ENCODE measurements around the gene STARD9. TPM values are rescaled to one million over a fixed set of nuclear protein-coding genes. Genes with fewer than 3 reads are reported as not detected.

STARD9 gene
- total and polyA plus RNA-seq, 2 donors from 2014 or later, result 1.1 to 7.2 TPM

GRCh38 chr15:42687740-42688139, 112.3 kb downstream of the STARD9 start:
- Histone ChIP-seq H3K4me3 (ENCODE audit: low read length in 3 of 3) (no peak overlapping the region), H3K27me3 (ENCODE audit: control insufficient read depth, insufficient read depth, low read length) (no peaks in the 10 kb centered on the region), H3K9ac (ENCODE audit: low read length in 3 of 3) (no peak overlapping the region), H3K36me3 (ENCODE audit: control insufficient read depth in 2 of 3, insufficient read depth in 3 of 3, low read length in 3 of 3) (peaks cover 0 to 4% (median 0%) of the 10 kb centered on the region in 3 donors), H3K4me1 (ENCODE audit: control insufficient read depth in 2 of 3, insufficient read depth in 2 of 3, low read depth in 1 of 3, low read length in 3 of 3) (no peaks in the 10 kb centered on the region), H3K9me3 (ENCODE audit: control insufficient read depth in 2 of 3, insufficient read depth in 1 of 3, low read length in 3 of 3) (no peaks in the 10 kb centered on the region), H3K27ac (ENCODE audit: low read depth in 2 of 2, low read length in 2 of 2) (no peak overlapping the region)
- no peak for TF ChIP-seq CTCF (IDR thresholded peaks at IDR 0.05; ENCODE audit: borderline replicate concordance, extremely low read depth, insufficient read depth)
- DNase-seq, result no peak
- intact Hi-C loops (cut with DNase I), result no loop called here
- FAIRE-seq, result no peak

GRCh38 chr15:42688301-42688700, 112.9 kb downstream of the STARD9 start:
- H3K36me3 ChIP-seq (ENCODE audit: control insufficient read depth in 2 of 3, insufficient read depth in 3 of 3, low read length in 3 of 3), result peaks cover 0 to 4% (median 0%) of the 10 kb centered on the region in 3 donors
- no peak for TF ChIP-seq CTCF (IDR thresholded peaks at IDR 0.05; ENCODE audit: borderline replicate concordance, extremely low read depth, insufficient read depth)

GRCh38 chr15:42691308-42691707, 115.9 kb downstream of the STARD9 start:
- Histone ChIP-seq H3K36me3 (ENCODE audit: control insufficient read depth in 2 of 3, insufficient read depth in 3 of 3, low read length in 3 of 3) (peaks cover 0 to 4% (median 0%) of the 10 kb centered on the region in 3 donors), H3K27ac (ENCODE audit: low read depth in 2 of 2, low read length in 2 of 2) (no peak overlapping the region), H3K9me3 (ENCODE audit: control insufficient read depth in 2 of 3, insufficient read depth in 1 of 3, low read length in 3 of 3) (no peaks in the 10 kb centered on the region), H3K9ac (ENCODE audit: low read length in 3 of 3) (no peak overlapping the region), H3K4me3 (ENCODE audit: low read length in 3 of 3) (no peak overlapping the region), H3K27me3 (ENCODE audit: control insufficient read depth, insufficient read depth, low read length) (no peaks in the 10 kb centered on the region), H3K4me1 (ENCODE audit: control insufficient read depth in 2 of 3, insufficient read depth in 2 of 3, low read depth in 1 of 3, low read length in 3 of 3) (no peaks in the 10 kb centered on the region)
- intact Hi-C loops (cut with DNase I), result no loop called here
- no peak for DNase-seq
- no peak for TF ChIP-seq CTCF (IDR thresholded peaks at IDR 0.05; ENCODE audit: borderline replicate concordance, extremely low read depth, insufficient read depth)
- no peak for FAIRE-seq

More at GRCh38 chr15:42688301-42688700, 112.9 kb downstream of the STARD9 start:
- DNase-seq, result no peak
- H3K27me3 ChIP-seq (ENCODE audit: control insufficient read depth, insufficient read depth, low read length), result no peaks in the 10 kb centered on the region
- H3K9me3 ChIP-seq (ENCODE audit: control insufficient read depth in 2 of 3, insufficient read depth in 1 of 3, low read length in 3 of 3), result no peaks in the 10 kb centered on the region
- H3K4me3 ChIP-seq (ENCODE audit: low read length in 3 of 3), result no peak overlapping the region
- H3K4me1 ChIP-seq (ENCODE audit: control insufficient read depth in 2 of 3, insufficient read depth in 2 of 3, low read depth in 1 of 3, low read length in 3 of 3), result no peaks in the 10 kb centered on the region
- H3K9ac ChIP-seq (ENCODE audit: low read length in 3 of 3), result no peak overlapping the region
- no peak for FAIRE-seq
- no peak overlapping the region for H3K27ac ChIP-seq (ENCODE audit: low read depth in 2 of 2, low read length in 2 of 2)
- intact Hi-C loops (cut with DNase I), result no loop called here

GRCh38 chr15:42691770-42692169, 116.4 kb downstream of the STARD9 start:
- Histone ChIP-seq H3K9ac (ENCODE audit: low read length in 3 of 3) (no peak overlapping the region), H3K9me3 (ENCODE audit: control insufficient read depth in 2 of 3, insufficient read depth in 1 of 3, low read length in 3 of 3) (no peaks in the 10 kb centered on the region), H3K4me1 (ENCODE audit: control insufficient read depth in 2 of 3, insufficient read depth in 2 of 3, low read depth in 1 of 3, low read length in 3 of 3) (no peaks in the 10 kb centered on the region), H3K36me3 (ENCODE audit: control insufficient read depth in 2 of 3, insufficient read depth in 3 of 3, low read length in 3 of 3) (peaks cover 0 to 2% (median 0%) of the 10 kb centered on the region in 3 donors), H3K27me3 (ENCODE audit: control insufficient read depth, insufficient read depth, low read length) (no peaks in the 10 kb centered on the region), H3K27ac (ENCODE audit: low read depth in 2 of 2, low read length in 2 of 2) (no peak overlapping the region), H3K4me3 (ENCODE audit: low read length in 3 of 3) (no peak overlapping the region)
- TF ChIP-seq CTCF (IDR thresholded peaks at IDR 0.05; ENCODE audit: borderline replicate concordance, extremely low read depth, insufficient read depth), result no peak
- FAIRE-seq (no peak), DNase-seq (no peak)
- intact Hi-C loops (cut with DNase I), result no loop called here
